Activated CD4-positive, alpha-beta T cell treated with anti-CD3 and anti-CD28 coated beads for 36 hours (primary cell): ENCODE measurements around the gene ZNF740. TPM values are rescaled to one million over a fixed set of nuclear protein-coding genes. Genes with fewer than 3 reads are reported as not detected.

Experiments used
- ATAC-seq: fragments of 200-7000 bp; cut with Tn5 transposase; one replicate; pipeline ENCODE4 v1.10.0; 2021; ENCODE audit warnings: mild to moderate bottlenecking, moderate library complexity
- CTCF ChIA-PET: fragments of 350-600 bp; sonication (Branson Sonifier 250); formaldehyde crosslinking; loops from one replicate; lab custom pipeline; 2021; ENCODE audit warnings: antibody characterized with exemption; lab: Charles Lee
- POLR2A ChIA-PET: fragments of 350-600 bp; sonication (Branson Sonifier 250); formaldehyde crosslinking; loops from one replicate; lab custom pipeline; 2021; ENCODE audit warnings: antibody characterized with exemption, inconsistent platforms; lab: Charles Lee
- DNase-seq: peaks from one replicate; pipeline ENCODE4 v3.0.0-alpha.2; 2020
- H3K27ac Mint-ChIP-seq: one replicate; pipeline ENCODE4 v1.8.0; 2021; ENCODE audit warnings: mixed read lengths
- H3K27me3 Mint-ChIP-seq: one replicate; pipeline ENCODE4 v1.8.0; 2021; ENCODE audit warnings: mixed read lengths
- H3K36me3 Mint-ChIP-seq: one replicate; pipeline ENCODE4 v1.8.0; 2021; ENCODE audit warnings: low read depth, mixed read lengths
- H3K4me1 Mint-ChIP-seq: one replicate; pipeline ENCODE4 v1.8.0; 2021; ENCODE audit warnings: mixed read lengths
- H3K4me3 Mint-ChIP-seq: one replicate; pipeline ENCODE4 v1.8.0; 2021; ENCODE audit warnings: mild to moderate bottlenecking, moderate library complexity, mixed read lengths
- H3K9me3 Mint-ChIP-seq: one replicate; pipeline ENCODE4 v1.8.0; 2021; ENCODE audit warnings: low read depth, mixed read lengths
- intact Hi-C, 2 experiments: fragments of 100-400 bp; cut with DNase I in 1 of 2; cut with micrococcal nuclease in 1 of 2; formaldehyde crosslinking; loops; one replicate each; pipeline versions ENCODE4 v1.14.2 to v1.15.1; 2022 to 2024; cut with DNase I, micrococcal nuclease
- total RNA-seq, 2 experiments: library from RNA; stranded (reverse); gene quantifications; one replicate each; pipeline ENCODE4 v1.2.3, GENCODE V29; 2021

ZNF740 gene
- total RNA-seq, 2 experiments from 2014 or later, result 34.9 to 40.2 TPM

- Mint-ChIP-seq H3K4me1 (peaks cover 33% of the 10 kb centered on the region), H3K36me3 (peaks cover 35% of the 10 kb centered on the region), H3K27ac (no peak overlapping the region), H3K27me3 (no peaks in the 10 kb centered on the region), H3K9me3 (no peaks in the 10 kb centered on the region), H3K4me3 (no peak overlapping the region)
- intact Hi-C loops, result loop anchor here in 1 of 2 experiments (10.0 kb wide), 1 partner anchor 130 kb away; no protein-coding TSS in a partner anchor
- ATAC-seq (no peak), DNase-seq (no peak)
- CTCF ChIA-PET, result interaction anchor here (0.6 to 2.0 kb wide), 12 partner anchors 8 to 129 kb away, joined by 3 to 14 read pairs (median 4); partner anchors contain the start of genes AAAS, CSAD and ZNF740
- POLR2A ChIA-PET, result interaction anchor here (0.6 to 0.9 kb wide), 4 partner anchors 13 to 124 kb away, joined by 3 to 4 read pairs (median 4); partner anchors contain the start of gene MYG1
Measured at GRCh38 chr12:53194973-53195372, 14.5 kb downstream of the ZNF740 start.

GRCh38 chr12:53195516-53196420, 15.2 kb downstream of the ZNF740 start:
- ATAC-seq (no peak), DNase-seq (no peak)
- Mint-ChIP-seq H3K36me3 (peaks cover 39% of the 10 kb centered on the region), H3K9me3 (no peaks in the 10 kb centered on the region), H3K4me3 (no peak overlapping the region), H3K27me3 (no peaks in the 10 kb centered on the region), H3K4me1 (peaks cover 37% of the 10 kb centered on the region), H3K27ac (no peak overlapping the region)
- POLR2A ChIA-PET, result interaction anchor here (0.6 to 0.9 kb wide), 3 partner anchors 14 to 125 kb away, joined by 3 to 4 read pairs (median 4); no protein-coding TSS in a partner anchor
- CTCF ChIA-PET, result interaction anchor here (0.6 to 3.6 kb wide), 10 partner anchors 9 to 130 kb away, joined by 3 to 21 read pairs (median 5); partner anchors contain the start of genes CSAD and ESPL1
- intact Hi-C loops, result loop anchor here in 1 of 2 experiments (10.0 kb wide), 1 partner anchor 131 kb away; no protein-coding TSS in a partner anchor

- ChIA-PET CTCF (interaction anchor here (0.6 to 3.6 kb wide), 7 partner anchors 10 to 276 kb away, joined by 3 to 54 read pairs (median 11); partner anchors contain the start of genes AAAS, CSAD, ESPL1 and ITGB7), POLR2A (no interaction called here)
- H3K4me3 Mint-ChIP-seq, result no peak overlapping the region
- intact Hi-C loops, result loop anchor here in 1 of 2 experiments (10.0 kb wide), 1 partner anchor 132 kb away; no protein-coding TSS in a partner anchor
- ATAC-seq (no peak), DNase-seq (no peak)
- H3K27ac Mint-ChIP-seq, result no peak overlapping the region
- H3K4me1 Mint-ChIP-seq, result peaks cover 43% of the 10 kb centered on the region
- no peaks in the 10 kb centered on the region for H3K9me3 Mint-ChIP-seq
- no peaks in the 10 kb centered on the region for H3K27me3 Mint-ChIP-seq
- H3K36me3 Mint-ChIP-seq, result peaks cover 44% of the 10 kb centered on the region
Measured at GRCh38 chr12:53196486-53196885, 16.0 kb downstream of the ZNF740 start.

DNA sequence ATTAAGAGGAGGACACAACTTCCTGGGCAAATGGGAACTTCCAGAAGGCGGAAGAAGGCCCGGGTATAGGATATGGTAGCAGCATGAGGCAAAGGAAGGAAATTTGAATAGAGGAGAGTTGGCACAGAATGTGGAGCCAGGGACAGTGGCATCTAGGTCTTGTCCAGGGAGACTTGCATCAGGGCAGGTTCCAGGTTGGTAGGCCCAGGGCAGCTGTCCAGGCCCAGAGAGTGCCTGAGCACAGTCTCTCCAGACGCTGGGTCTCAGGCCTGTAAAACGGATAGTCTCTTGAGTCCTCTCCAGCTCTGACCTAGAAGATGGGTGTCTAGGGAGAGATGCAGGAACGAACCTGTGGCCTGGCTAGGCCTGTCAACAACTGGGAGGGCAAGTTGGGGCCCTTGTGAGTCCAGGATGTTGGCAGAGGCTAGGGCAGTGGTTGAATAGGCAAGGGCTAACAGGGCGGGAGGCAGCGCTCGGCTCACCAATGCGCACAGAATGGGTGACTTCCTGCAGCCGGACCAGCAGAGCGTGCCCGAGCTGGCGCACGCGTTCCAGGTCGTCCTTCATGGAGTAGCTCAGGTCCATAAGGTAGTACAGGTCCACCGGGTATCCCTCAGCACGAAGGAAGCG, 16.6 kb downstream of the ZNF740 start:
- no peak for ATAC-seq
- intact Hi-C loops, result loop anchor here (1.0 to 10.0 kb wide), 3 partner anchors 38 to 132 kb away; no protein-coding TSS in a partner anchor
- CTCF ChIA-PET, result interaction anchor here (0.6 to 4.0 kb wide), 26 partner anchors 7 to 1218 kb away, joined by 3 to 54 read pairs (median 4); partner anchors contain the start of genes AAAS, CSAD, ESPL1 and ITGB7
- DNase-seq, result no peak
- H3K27me3 Mint-ChIP-seq, result no peaks in the 10 kb centered on the region
- no peak overlapping the region for H3K4me3 Mint-ChIP-seq
- H3K9me3 Mint-ChIP-seq, result no peaks in the 10 kb centered on the region
- POLR2A ChIA-PET, result interaction anchor here (0.6 to 0.9 kb wide), 3 partner anchors 16 to 90 kb away, joined by 3 read pairs; partner anchors contain the start of genes CSAD and ZNF740
- peaks cover 39% of the 10 kb centered on the region for H3K36me3 Mint-ChIP-seq
- peak overlapping the region; percentile 26 for H3K27ac Mint-ChIP-seq
- H3K4me1 Mint-ChIP-seq, result peaks cover 47% of the 10 kb centered on the region

- H3K4me3 Mint-ChIP-seq, result peak overlapping the region; percentile 45
- H3K9me3 Mint-ChIP-seq, result peaks cover 3% of the 10 kb centered on the region
- H3K4me1 Mint-ChIP-seq, result peaks cover 57% of the 10 kb centered on the region
- DNase-seq (no peak), ATAC-seq (peak; percentile 14)
- intact Hi-C loops, result loop anchor here in 1 of 2 experiments (10.0 kb wide), 1 partner anchor 134 kb away; no protein-coding TSS in a partner anchor
- CTCF ChIA-PET, result interaction anchor here (0.5 to 4.0 kb wide), 28 partner anchors 8 to 154 kb away, joined by 3 to 54 read pairs (median 4); partner anchors contain the start of genes AAAS, ESPL1, ITGB7 and SPRYD3
- POLR2A ChIA-PET, result interaction anchor here (0.7 to 1.6 kb wide), 4 partner anchors 15 to 144 kb away, joined by 3 to 5 read pairs (median 4); partner anchors contain the start of genes CSAD and ZNF740
- peak overlapping the region; percentile 47 for H3K27ac Mint-ChIP-seq
- H3K36me3 Mint-ChIP-seq, result peaks cover 36% of the 10 kb centered on the region
- H3K27me3 Mint-ChIP-seq, result no peaks in the 10 kb centered on the region
Measured at GRCh38 chr12:53198486-53199110, 18.1 kb downstream of the ZNF740 start.

GRCh38 chr12:53199700-53200099, 19.2 kb downstream of the ZNF740 start:
- Mint-ChIP-seq H3K9me3 (peaks cover 3% of the 10 kb centered on the region), H3K27me3 (no peaks in the 10 kb centered on the region), H3K4me1 (peaks cover 67% of the 10 kb centered on the region), H3K36me3 (peaks cover 37% of the 10 kb centered on the region), H3K4me3 (no peak overlapping the region), H3K27ac (peak overlapping the region; percentile 28)
- ChIA-PET POLR2A (interaction anchor here (1.6 kb wide), 1 partner anchor 19 kb away, joined by 5 read pairs; the partner anchor contains the start of genes CSAD and ZNF740), CTCF (interaction anchor here (0.5 to 4.0 kb wide), 13 partner anchors 9 to 476 kb away, joined by 3 to 54 read pairs (median 6); partner anchors contain the start of gene AAAS)
- intact Hi-C loops, result loop anchor here (1.0 to 10.0 kb wide), 3 partner anchors 19 to 135 kb away; partner anchors contain the start of genes CSAD (in 2 of the 2) and ZNF740 (in 2 of the 2)
- DNase-seq (no peak), ATAC-seq (no peak)

DNA sequence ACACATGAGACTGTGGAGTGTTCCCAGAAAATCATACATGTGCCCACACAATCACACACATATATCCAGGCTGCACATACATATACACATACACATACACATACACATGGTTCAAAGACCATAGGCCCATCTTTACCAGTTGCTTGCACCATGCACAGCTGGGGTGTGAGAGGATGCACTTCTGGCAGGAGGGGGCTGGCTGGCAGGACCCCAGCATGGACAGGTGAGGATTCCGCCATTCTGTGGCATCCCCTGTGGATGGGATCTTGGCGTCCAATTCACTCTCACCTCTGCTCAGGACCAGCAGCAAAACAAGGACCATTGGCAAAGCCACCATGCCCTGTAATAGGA, 19.6 kb downstream of the ZNF740 start:
- ATAC-seq (no peak), DNase-seq (no peak)
- H3K36me3 Mint-ChIP-seq, result peaks cover 35% of the 10 kb centered on the region
- ChIA-PET CTCF (interaction anchor here (0.6 to 4.0 kb wide), 8 partner anchors 9 to 475 kb away, joined by 3 to 21 read pairs (median 6); no protein-coding TSS in a partner anchor), POLR2A (interaction anchor here (0.7 kb wide), 2 partner anchors 14 to 19 kb away, joined by 3 read pairs; partner anchors contain the start of genes CSAD and ZNF740)
- intact Hi-C loops, result loop anchor here (1.0 to 2.0 kb wide), 2 partner anchors 19 to 20 kb away; partner anchors contain the start of genes CSAD (in 2 of the 2) and ZNF740 (in 2 of the 2)
- peaks cover 3% of the 10 kb centered on the region for H3K9me3 Mint-ChIP-seq
- H3K4me1 Mint-ChIP-seq, result peaks cover 70% of the 10 kb centered on the region
- no peak overlapping the region for H3K4me3 Mint-ChIP-seq
- H3K27ac Mint-ChIP-seq, result peak overlapping the region; percentile 28
- no peaks in the 10 kb centered on the region for H3K27me3 Mint-ChIP-seq

GRCh38 chr12:53200458-53201176, 20.1 kb downstream of the ZNF740 start:
- Mint-ChIP-seq H3K4me1 (peaks cover 74% of the 10 kb centered on the region), H3K27me3 (no peaks in the 10 kb centered on the region), H3K27ac (peak overlapping the region; percentile 90), H3K36me3 (peaks cover 31% of the 10 kb centered on the region), H3K9me3 (peaks cover 3% of the 10 kb centered on the region), H3K4me3 (peak overlapping the region; percentile 44)
- ATAC-seq, result peak; percentile 52
- CTCF ChIA-PET, result interaction anchor here (0.6 to 4.0 kb wide), 9 partner anchors 8 to 475 kb away, joined by 3 to 21 read pairs (median 6); no protein-coding TSS in a partner anchor
- POLR2A ChIA-PET, result interaction anchor here (0.7 kb wide), 2 partner anchors 14 to 20 kb away, joined by 3 read pairs; partner anchors contain the start of genes CSAD and ZNF740
- intact Hi-C loops, result loop anchor here (1.0 to 2.0 kb wide), 2 partner anchors 20 kb away; partner anchors contain the start of genes CSAD (in 2 of the 2) and ZNF740 (in 2 of the 2)
- DNase-seq, result peak; percentile 68

- H3K4me1 Mint-ChIP-seq, result peaks cover 78% of the 10 kb centered on the region
- POLR2A ChIA-PET, result no interaction called here
- CTCF ChIA-PET, result interaction anchor here (0.9 to 4.0 kb wide), 8 partner anchors 13 to 135 kb away, joined by 3 to 21 read pairs (median 6); partner anchors contain the start of genes AAAS and CSAD
- ATAC-seq, result no peak
- H3K4me3 Mint-ChIP-seq, result peak overlapping the region; percentile 44
- no peaks in the 10 kb centered on the region for H3K27me3 Mint-ChIP-seq
- H3K9me3 Mint-ChIP-seq, result peaks cover 3% of the 10 kb centered on the region
- no peak for DNase-seq
- peak overlapping the region; percentile 90 for H3K27ac Mint-ChIP-seq
- peaks cover 29% of the 10 kb centered on the region for H3K36me3 Mint-ChIP-seq
- intact Hi-C loops, result loop anchor here in 1 of 2 experiments (2.0 kb wide), 1 partner anchor 20 kb away; the partner anchor contains the start of genes CSAD and ZNF740
Measured at GRCh38 chr12:53201177-53201541, 20.6 kb downstream of the ZNF740 start.
